ENCODE results near the gene SPTBN5. TPM values are rescaled to one million over a fixed set of nuclear protein-coding genes. Genes with fewer than 3 reads are reported as not detected.

SPTBN5 gene
- total and polyA plus RNA-seq, 2 experiments from 2014 or later = 0.57 to 1.1 TPM

DNA sequence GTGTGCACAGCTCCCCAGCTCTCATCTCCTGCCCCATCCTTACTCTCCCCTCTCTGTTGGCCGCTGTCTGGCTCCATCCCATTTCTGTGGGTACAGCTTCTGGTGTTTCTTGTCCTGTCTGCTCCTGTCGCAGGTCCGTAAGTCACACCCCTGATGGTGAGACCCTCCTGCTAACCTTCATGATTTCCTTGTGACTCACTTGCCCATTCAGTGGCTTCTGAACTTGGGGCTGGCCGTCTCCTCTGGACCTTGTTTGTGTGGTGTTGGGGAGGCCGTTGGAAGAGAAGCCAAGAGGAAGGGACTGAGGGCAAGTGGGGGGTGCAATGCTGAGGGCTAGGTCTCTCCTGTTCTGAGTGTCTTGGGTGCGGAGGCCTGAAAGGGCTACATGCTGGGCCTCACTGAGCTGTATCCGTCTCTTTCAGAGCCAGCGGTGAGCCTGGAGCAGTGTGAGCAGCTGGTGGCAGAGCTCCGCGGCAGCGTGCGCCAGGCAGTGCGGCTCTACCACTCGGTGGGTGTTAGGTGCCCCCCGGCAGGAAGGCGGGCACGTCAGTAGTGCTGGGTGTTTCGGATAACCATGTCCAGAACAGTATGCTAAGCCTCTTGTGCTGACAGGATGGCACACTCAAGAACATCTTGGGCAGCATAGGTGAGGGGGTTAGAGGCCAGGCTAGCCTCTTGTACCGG, 69.6 kb downstream of the SPTBN5 start:
- DNase-seq (ENCODE audit: low spot score) = no peak
- Mint-ChIP-seq H3K36me3 (ENCODE audit: low read depth) (no peaks in the 10 kb centered on the region; the same call in 2 of the 3 replicates), H3K27me3 (ENCODE audit: insufficient read depth, low read depth, poor library complexity) (peaks cover 11% of the 10 kb centered on the region), H3K4me3 (no peak overlapping the region), H3K9me3 (no peaks in the 10 kb centered on the region), H3K4me1 (peaks cover 9% of the 10 kb centered on the region), H3K27ac (0 out of 2 replicates have a peak overlapping the region, but pooled peaks have one; percentile 8)
- ATAC-seq = no peak
- H2AFZ ChIP-seq = no peak overlapping the region
- H3K27me3 ChIP-seq (ENCODE audit: insufficient read depth) = peaks cover 5% of the 10 kb centered on the region; the same call in 1 of the 2 replicates
- H3K9me2 ChIP-seq (ENCODE audit: insufficient read depth) = no peaks in the 10 kb centered on the region
- H4K20me1 ChIP-seq (replicated peaks; ENCODE audit: insufficient read depth) = no peaks in the 10 kb centered on the region
- no peaks in the 10 kb centered on the region for H3F3A ChIP-seq (replicated peaks; ENCODE audit: low read depth)
- TF ChIP-seq ZNF331 (CRISPR knock-in tag; IDR thresholded peaks at IDR 0.05; ENCODE audit: low read depth) (no peak), ZNF114 (CRISPR knock-in tag; IDR thresholded peaks at IDR 0.05) (no peak), JUNB (IDR thresholded peaks at IDR 0.05; ENCODE audit: unreplicated experiment) (no peak), EZH2 (IDR thresholded peaks at IDR 0.05; ENCODE audit: low read depth, unreplicated experiment) (no peak), ETS1 (IDR thresholded peaks at IDR 0.05) (no peak), REST (IDR thresholded peaks at IDR 0.05; ENCODE audit: unreplicated experiment) (no peak), POLR2AphosphoS5 (IDR thresholded peaks at IDR 0.05; ENCODE audit: low read depth) (no peak), NANOG (IDR thresholded peaks at IDR 0.05; ENCODE audit: borderline replicate concordance) (no peak)
- TF ChIP-seq, protein P1, sequence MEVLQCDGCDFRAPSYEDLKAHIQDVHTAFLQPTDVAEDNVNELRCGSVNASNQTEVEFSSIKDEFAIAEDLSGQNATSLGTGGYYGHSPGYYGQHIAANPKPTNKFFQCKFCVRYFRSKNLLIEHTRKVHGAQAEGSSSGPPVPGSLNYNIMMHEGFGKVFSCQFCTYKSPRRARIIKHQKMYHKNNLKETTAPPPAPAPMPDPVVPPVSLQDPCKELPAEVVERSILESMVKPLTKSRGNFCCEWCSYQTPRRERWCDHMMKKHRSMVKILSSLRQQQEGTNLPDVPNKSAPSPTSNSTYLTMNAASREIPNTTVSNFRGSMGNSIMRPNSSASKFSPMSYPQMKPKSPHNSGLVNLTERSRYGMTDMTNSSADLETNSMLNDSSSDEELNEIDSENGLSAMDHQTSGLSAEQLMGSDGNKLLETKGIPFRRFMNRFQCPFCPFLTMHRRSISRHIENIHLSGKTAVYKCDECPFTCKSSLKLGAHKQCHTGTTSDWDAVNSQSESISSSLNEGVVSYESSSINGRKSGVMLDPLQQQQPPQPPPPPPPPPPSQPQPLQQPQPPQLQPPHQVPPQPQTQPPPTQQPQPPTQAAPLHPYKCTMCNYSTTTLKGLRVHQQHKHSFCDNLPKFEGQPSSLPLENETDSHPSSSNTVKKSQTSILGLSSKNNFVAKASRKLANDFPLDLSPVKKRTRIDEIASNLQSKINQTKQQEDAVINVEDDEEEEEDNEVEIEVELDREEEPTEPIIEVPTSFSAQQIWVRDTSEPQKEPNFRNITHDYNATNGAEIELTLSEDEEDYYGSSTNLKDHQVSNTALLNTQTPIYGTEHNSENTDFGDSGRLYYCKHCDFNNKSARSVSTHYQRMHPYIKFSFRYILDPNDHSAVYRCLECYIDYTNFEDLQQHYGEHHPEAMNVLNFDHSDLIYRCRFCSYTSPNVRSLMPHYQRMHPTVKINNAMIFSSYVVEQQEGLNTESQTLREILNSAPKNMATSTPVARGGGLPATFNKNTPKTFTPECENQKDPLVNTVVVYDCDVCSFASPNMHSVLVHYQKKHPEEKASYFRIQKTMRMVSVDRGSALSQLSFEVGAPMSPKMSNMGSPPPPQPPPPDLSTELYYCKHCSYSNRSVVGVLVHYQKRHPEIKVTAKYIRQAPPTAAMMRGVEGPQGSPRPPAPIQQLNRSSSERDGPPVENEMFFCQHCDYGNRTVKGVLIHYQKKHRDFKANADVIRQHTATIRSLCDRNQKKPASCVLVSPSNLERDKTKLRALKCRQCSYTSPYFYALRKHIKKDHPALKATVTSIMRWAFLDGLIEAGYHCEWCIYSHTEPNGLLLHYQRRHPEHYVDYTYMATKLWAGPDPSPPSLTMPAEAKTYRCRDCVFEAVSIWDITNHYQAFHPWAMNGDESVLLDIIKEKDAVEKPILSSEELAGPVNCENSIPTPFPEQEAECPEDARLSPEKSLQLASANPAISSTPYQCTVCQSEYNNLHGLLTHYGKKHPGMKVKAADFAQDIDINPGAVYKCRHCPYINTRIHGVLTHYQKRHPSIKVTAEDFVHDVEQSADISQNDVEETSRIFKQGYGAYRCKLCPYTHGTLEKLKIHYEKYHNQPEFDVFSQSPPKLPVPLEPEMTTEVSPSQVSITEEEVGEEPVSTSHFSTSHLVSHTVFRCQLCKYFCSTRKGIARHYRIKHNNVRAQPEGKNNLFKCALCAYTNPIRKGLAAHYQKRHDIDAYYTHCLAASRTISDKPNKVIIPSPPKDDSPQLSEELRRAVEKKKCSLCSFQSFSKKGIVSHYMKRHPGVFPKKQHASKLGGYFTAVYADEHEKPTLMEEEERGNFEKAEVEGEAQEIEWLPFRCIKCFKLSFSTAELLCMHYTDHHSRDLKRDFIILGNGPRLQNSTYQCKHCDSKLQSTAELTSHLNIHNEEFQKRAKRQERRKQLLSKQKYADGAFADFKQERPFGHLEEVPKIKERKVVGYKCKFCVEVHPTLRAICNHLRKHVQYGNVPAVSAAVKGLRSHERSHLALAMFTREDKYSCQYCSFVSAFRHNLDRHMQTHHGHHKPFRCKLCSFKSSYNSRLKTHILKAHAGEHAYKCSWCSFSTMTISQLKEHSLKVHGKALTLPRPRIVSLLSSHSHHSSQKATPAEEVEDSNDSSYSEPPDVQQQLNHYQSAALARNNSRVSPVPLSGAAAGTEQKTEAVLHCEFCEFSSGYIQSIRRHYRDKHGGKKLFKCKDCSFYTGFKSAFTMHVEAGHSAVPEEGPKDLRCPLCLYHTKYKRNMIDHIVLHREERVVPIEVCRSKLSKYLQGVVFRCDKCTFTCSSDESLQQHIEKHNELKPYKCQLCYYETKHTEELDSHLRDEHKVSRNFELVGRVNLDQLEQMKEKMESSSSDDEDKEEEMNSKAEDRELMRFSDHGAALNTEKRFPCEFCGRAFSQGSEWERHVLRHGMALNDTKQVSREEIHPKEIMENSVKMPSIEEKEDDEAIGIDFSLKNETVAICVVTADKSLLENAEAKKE (CRISPR knock-in tag; IDR thresholded peaks at IDR 0.05) = no peak
- H3K4me2 ChIP-seq = no peak overlapping the region
- H3K79me2 ChIP-seq (replicated peaks; ENCODE audit: insufficient read depth) = 0 out of 2 replicates have a peak, but pooled peaks cover 4% of the 10 kb centered on the region
- H3K27ac ChIP-seq (ENCODE audit: low read depth) = no peak overlapping the region
- H3K4me3 ChIP-seq = no peak overlapping the region
- peaks cover 4% of the 10 kb centered on the region; the same call in 1 of the 2 replicates for H3K4me1 ChIP-seq (ENCODE audit: insufficient read depth)
- H3K36me3 ChIP-seq (ENCODE audit: insufficient read depth) = no peaks in the 10 kb centered on the region; the same call in 1 of the 2 replicates
